ENCODE measurements around the gene TFAP2E. TPM values are rescaled to one million over a fixed set of nuclear protein-coding genes. Genes with fewer than 3 reads are reported as not detected.

The TFAP2E gene
- total and polyA plus RNA-seq, 7 donors, result 0.27 to 1.2 (median 0.55) TPM; not detected in 2

- no peaks in the 10 kb centered on the region for H3K27me3 ChIP-seq
- H3K4me3 ChIP-seq, result no peak overlapping the region
- TF ChIP-seq EP300 (IDR thresholded peaks at IDR 0.05), result no peak
- TF ChIP-seq CTCF (IDR thresholded peaks at IDR 0.05), result no peak
- TF ChIP-seq POLR2A (IDR thresholded peaks at IDR 0.05), result no peak
- TF ChIP-seq POLR2AphosphoS5 (IDR thresholded peaks at IDR 0.05), result no peak
- H3K9me3 ChIP-seq, result no peaks in the 10 kb centered on the region
- no peaks in the 10 kb centered on the region for H3K4me1 ChIP-seq
- intact Hi-C loops (cut with DNase I), result no loop called here
- H3K27ac ChIP-seq, result no peak overlapping the region
- DNase-seq, result no peak
- WGBS, 2 donors, result 86% methylated on average over 6 of the region's 6 CpGs
- H3K36me3 ChIP-seq, result peaks cover 0 to 66% (median 5%) of the 10 kb centered on the region in 4 donors
Observed at GRCh38 chr1:35619237-35620121, 46.4 kb downstream of the TFAP2E start.

GRCh38 chr1:35622510-35623178, 49.5 kb downstream of the TFAP2E start:
- Histone ChIP-seq H3K36me3 (peaks cover 0 to 55% (median 3%) of the 10 kb centered on the region in 4 donors), H3K27ac (no peak overlapping the region), H3K4me1 (no peaks in the 10 kb centered on the region), H3K4me3 (no peak overlapping the region), H3K27me3 (no peaks in the 10 kb centered on the region), H3K9me3 (no peaks in the 10 kb centered on the region)
- intact Hi-C loops (cut with DNase I), result no loop called here
- 94% methylated on average over 4 of the region's 4 CpGs for WGBS, 2 donors
- no peak for DNase-seq
- TF ChIP-seq POLR2A (IDR thresholded peaks at IDR 0.05) (no peak), POLR2AphosphoS5 (IDR thresholded peaks at IDR 0.05) (no peak), CTCF (IDR thresholded peaks at IDR 0.05) (no peak), EP300 (IDR thresholded peaks at IDR 0.05) (no peak)

GRCh38 chr1:35623832-35624231, 50.7 kb downstream of the TFAP2E start:
- no peaks in the 10 kb centered on the region for H3K9me3 ChIP-seq
- peaks cover 0 to 51% (median 3%) of the 10 kb centered on the region in 4 donors for H3K36me3 ChIP-seq
- TF ChIP-seq POLR2AphosphoS5 (IDR thresholded peaks at IDR 0.05) (no peak), EP300 (IDR thresholded peaks at IDR 0.05) (no peak), CTCF (IDR thresholded peaks at IDR 0.05) (no peak), POLR2A (IDR thresholded peaks at IDR 0.05) (no peak)
- intact Hi-C loops (cut with DNase I), result no loop called here
- no peaks in the 10 kb centered on the region for H3K27me3 ChIP-seq
- DNase-seq, result no peak
- H3K4me1 ChIP-seq, result no peaks in the 10 kb centered on the region
- no peak overlapping the region for H3K27ac ChIP-seq
- no peak overlapping the region for H3K4me3 ChIP-seq

- 43 to 72% methylated on average over 2 of the region's 2 CpGs for WGBS, 2 donors
Observed at GRCh38 chr1:35629051-35629450, 55.9 kb downstream of the TFAP2E start.

More at GRCh38 chr1:35629051-35629450, 55.9 kb downstream of the TFAP2E start:
- Histone ChIP-seq H3K4me3 (no peak overlapping the region), H3K27me3 (no peaks in the 10 kb centered on the region), H3K36me3 (peaks cover 0 to 73% (median 38%) of the 10 kb centered on the region in 4 donors), H3K9me3 (no peaks in the 10 kb centered on the region), H3K4me1 (no peaks in the 10 kb centered on the region), H3K27ac (no peak overlapping the region)
- intact Hi-C loops (cut with DNase I), result no loop called here
- TF ChIP-seq CTCF (IDR thresholded peaks at IDR 0.05) (no peak), POLR2A (IDR thresholded peaks at IDR 0.05) (no peak), POLR2AphosphoS5 (IDR thresholded peaks at IDR 0.05) (no peak), EP300 (IDR thresholded peaks at IDR 0.05) (no peak)
- DNase-seq, result no peak

All from sigmoid colon (tissue), 7 donors.